IMR-90 (cell line): Measurements from ENCODE around the gene CDK6.

Experiments used
- BHLHE40 ChIP-seq: fragments of 150-350 bp; IDR thresholded peaks from 2 replicates; pipeline ENCODE4 v1.6.1; 2016; ENCODE audit warnings: mild to moderate bottlenecking, low read depth, low read length
- CTCF ChIP-seq: conservative IDR thresholded peaks from 2 replicates; pipeline ENCODE4 v1.5.1; 2012; ENCODE audit warnings: mild to moderate bottlenecking, low read depth, low read length, improper control_type of control experiment
- ELK1 ChIP-seq: fragments of 150-350 bp; IDR thresholded peaks from 2 replicates; pipeline ENCODE4 v1.6.1; 2016; ENCODE audit warnings: low read depth, mild to moderate bottlenecking, low read length, moderate library complexity, borderline replicate concordance
- FOS ChIP-seq: fragments of 150-350 bp; IDR thresholded peaks from 2 replicates; pipeline ENCODE4 v1.6.1; 2016; ENCODE audit warnings: low read depth, low read length
- MAZ ChIP-seq: IDR thresholded peaks from 2 replicates; pipeline ENCODE4 v1.6.1; 2012; ENCODE audit warnings: low read depth, mild to moderate bottlenecking, low read length, improper control_type of control experiment, moderate library complexity, borderline replicate concordance
- POLR2A ChIP-seq: IDR thresholded peaks from 2 replicates; pipeline ENCODE4 v1.6.1; 2012; ENCODE audit warnings: mild to moderate bottlenecking, low read depth, low read length
- RCOR1 ChIP-seq: IDR thresholded peaks from 2 replicates; pipeline ENCODE4 v1.6.1; 2012; ENCODE audit warnings: mild to moderate bottlenecking, low read length, improper control_type of control experiment; ENCODE audit not compliant: insufficient replicate concordance
- RFX5 ChIP-seq: IDR thresholded peaks from 2 replicates; pipeline ENCODE4 v1.8.0; 2012; ENCODE audit warnings: low read depth, mild to moderate bottlenecking, low read length, moderate library complexity
- SMC3 ChIP-seq: fragments of 150-350 bp; IDR thresholded peaks from 2 replicates; pipeline ENCODE4 v1.6.1; 2016; ENCODE audit warnings: low read depth, mild to moderate bottlenecking, antibody characterized with exemption, low read length, moderate library complexity

- TF ChIP-seq FOS: no peak
- no peak for TF ChIP-seq MAZ
- no peak for TF ChIP-seq CTCF
- no peak for TF ChIP-seq SMC3
- no peak for TF ChIP-seq BHLHE40
- TF ChIP-seq RFX5: no peak
- no peak for TF ChIP-seq POLR2A
- TF ChIP-seq ELK1: no peak
- no peak for TF ChIP-seq RCOR1
Observed at GRCh38 chr7:92848441-92848840, 12.1 kb upstream of the CDK6 start.
